ENCODE data around the gene CAPZA2.

CAPZA2 gene

DNA sequence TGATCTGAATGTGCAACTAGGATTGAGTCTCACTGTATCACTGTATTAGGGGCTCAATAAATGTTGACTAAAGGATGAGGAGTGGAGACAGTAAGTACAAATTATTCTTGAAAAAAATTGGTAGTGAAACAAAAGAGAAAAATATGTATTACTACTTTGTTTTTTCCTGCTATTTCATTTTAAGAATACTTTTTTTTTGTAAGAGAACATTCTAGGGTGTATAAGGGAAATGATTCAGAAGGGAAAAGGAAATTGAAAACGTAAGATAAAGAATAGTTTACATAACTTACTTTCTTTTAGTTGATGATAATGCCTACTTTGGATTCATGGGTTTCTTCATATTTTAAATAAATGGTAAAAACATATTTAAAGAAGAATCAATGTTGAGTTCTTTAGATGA is 9.6 kb downstream of the CAPZA2 start:
- TF ChIP-seq, protein P1, sequence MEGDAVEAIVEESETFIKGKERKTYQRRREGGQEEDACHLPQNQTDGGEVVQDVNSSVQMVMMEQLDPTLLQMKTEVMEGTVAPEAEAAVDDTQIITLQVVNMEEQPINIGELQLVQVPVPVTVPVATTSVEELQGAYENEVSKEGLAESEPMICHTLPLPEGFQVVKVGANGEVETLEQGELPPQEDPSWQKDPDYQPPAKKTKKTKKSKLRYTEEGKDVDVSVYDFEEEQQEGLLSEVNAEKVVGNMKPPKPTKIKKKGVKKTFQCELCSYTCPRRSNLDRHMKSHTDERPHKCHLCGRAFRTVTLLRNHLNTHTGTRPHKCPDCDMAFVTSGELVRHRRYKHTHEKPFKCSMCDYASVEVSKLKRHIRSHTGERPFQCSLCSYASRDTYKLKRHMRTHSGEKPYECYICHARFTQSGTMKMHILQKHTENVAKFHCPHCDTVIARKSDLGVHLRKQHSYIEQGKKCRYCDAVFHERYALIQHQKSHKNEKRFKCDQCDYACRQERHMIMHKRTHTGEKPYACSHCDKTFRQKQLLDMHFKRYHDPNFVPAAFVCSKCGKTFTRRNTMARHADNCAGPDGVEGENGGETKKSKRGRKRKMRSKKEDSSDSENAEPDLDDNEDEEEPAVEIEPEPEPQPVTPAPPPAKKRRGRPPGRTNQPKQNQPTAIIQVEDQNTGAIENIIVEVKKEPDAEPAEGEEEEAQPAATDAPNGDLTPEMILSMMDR (IDR thresholded peaks at IDR 0.05; ENCODE audit: control insufficient read depth, insufficient read depth, low read depth, low read length, missing control alignments), result no peak
- no peak for DNase-seq (ENCODE audit: low read depth)
- H3K4me3 ChIP-seq (ENCODE audit: control insufficient read depth, low read depth, low read length), result no peak overlapping the region

DNA sequence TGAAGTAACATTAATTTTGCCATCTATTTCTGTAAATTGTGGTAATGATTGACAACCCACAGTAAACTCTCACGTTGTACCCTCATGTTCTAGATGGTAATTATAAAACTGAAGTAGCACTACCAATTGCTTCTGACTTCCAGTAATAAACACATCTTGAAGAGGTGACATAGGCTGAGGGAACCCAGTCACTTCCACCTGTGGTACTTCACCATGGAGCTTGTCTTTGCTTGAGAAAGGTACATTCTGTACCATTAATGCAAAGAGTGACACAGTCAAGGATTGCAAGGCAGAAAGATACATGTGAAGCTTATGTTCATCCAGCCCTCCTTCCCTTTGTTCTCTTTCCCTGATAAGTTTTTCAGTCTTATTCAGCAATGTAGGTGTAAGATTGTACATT is 11.2 kb downstream of the CAPZA2 start:
- no peak for DNase-seq (ENCODE audit: low read depth)
- TF ChIP-seq, protein P1 (IDR thresholded peaks at IDR 0.05; ENCODE audit: control insufficient read depth, insufficient read depth, low read depth, low read length, missing control alignments), result no peak
- H3K4me3 ChIP-seq (ENCODE audit: control insufficient read depth, low read depth, low read length), result no peak overlapping the region

DNA sequence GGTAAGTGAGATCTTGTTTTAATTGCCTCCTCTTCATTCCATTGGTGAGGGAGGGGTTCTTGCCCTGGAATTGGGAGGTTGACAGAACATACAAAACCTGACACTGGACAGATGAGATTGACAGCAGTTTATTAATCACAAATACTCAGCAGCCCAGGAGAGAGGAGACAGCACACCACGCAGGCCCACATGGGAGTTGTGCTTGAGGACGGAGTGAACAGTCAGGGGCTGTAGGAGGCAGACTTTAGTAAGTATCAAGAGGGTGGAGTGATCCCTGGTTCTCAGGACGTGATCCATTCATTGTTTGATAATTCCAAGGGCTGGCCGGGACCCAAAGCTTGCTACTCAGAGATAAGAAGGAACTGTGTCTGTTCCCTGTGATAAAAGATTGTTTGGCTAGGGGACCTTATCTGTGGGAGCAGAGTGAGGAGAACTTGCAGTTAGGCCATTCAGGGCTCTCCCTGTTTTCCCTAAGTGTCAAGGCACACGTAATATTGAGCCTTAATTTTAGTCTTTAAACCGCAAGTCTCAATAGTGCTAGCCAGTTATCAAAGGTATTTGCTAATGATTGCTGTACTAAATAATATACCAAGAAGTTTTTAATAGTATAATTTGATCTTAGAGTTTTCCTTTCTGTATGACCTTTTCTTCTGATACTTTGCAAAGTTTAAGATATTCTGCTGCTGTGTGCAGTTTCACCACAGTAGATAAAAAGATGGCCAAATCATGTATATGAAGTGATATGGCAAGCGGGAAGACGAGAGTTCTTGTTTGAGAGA is 14.5 kb downstream of the CAPZA2 start:
- no peak overlapping the region for H3K4me3 ChIP-seq (ENCODE audit: control insufficient read depth, low read depth, low read length)
- no peak for DNase-seq (ENCODE audit: low read depth)
- TF ChIP-seq, protein P1 (IDR thresholded peaks at IDR 0.05; ENCODE audit: control insufficient read depth, insufficient read depth, low read depth, low read length, missing control alignments), result no peak

DNA sequence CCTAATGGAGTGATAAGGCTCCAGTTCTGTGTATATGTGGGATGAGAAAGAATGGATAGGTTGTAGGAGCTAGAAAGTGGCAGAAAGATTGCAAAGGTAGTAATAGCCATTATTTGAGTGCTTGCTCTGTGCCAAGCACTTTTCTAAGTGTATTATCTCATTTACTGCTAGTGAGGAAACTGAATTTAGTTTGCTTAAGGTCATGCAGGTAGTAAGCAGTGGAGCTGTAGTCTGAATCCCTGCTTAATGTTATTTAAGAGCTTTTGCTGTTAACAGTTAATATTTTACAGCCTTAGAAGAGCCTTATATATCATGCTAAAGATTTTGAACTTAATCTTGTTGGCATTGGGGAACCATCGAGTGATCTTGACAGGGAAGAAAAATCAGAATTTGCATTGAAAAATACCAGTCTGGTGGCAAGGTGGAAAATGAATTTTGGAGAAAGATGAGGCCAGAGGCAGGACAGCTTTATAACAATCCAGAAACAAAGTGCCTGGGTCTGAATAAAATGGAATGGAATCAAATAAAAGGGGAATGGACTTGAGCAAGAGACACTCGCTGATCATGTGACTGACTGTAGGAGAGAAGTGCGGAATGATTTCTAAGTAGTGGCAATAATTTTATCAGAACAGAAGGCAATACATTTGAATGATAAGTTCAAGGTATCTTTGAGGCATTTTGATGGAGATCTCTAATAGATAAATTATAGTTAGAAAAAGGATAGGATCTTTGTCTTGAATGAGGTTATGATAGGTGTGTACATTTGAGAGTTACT is 15.2 kb downstream of the CAPZA2 start:
- TF ChIP-seq, protein P1 (IDR thresholded peaks at IDR 0.05; ENCODE audit: control insufficient read depth, insufficient read depth, low read depth, low read length, missing control alignments), result no peak
- no peak overlapping the region for H3K4me3 ChIP-seq (ENCODE audit: control insufficient read depth, low read depth, low read length)
- DNase-seq (ENCODE audit: low read depth), result no peak

DNA sequence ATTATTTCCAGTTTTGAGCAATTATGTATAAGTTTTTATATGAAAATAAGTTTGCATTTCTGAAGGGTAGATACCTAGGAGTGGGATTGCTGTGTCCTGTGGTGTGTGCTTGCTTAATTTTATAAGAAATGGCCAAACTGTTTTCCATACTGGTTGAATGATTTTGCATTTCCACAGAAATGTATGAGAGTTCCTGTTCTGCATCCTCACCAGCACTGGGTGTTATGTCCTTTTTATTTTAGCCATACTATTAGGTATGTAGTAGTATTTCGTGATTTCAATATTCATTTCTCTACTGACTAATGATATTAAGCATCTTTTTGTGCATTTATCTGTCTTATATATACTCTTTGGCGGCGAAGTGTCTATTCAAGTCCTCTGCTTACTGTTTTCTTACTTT is 22.3 kb downstream of the CAPZA2 start:
- TF ChIP-seq, protein P1 (IDR thresholded peaks at IDR 0.05; ENCODE audit: control insufficient read depth, insufficient read depth, low read depth, low read length, missing control alignments), result no peak
- no peak for DNase-seq (ENCODE audit: low read depth)
- H3K4me3 ChIP-seq (ENCODE audit: control insufficient read depth, low read depth, low read length), result no peak overlapping the region

DNA sequence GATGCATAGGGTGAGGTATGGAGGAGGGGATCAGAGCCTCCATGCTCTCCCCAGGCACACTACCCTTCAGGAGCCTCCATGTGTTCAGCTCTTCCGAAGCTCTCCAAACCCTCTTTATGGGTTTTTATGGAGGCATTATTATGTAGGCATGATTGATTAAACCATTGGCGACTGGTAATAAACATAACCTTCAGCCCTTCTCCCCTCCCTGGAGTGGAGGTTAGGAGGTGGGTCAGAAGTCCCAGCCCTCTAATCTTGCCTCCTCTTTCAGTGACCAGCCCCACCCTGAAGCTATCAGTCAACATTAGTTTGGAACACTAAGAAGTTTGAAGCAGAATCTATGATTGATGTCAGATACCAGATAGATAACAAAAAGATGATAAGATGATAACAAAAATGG is 23.3 kb downstream of the CAPZA2 start:
- TF ChIP-seq, protein P1 (IDR thresholded peaks at IDR 0.05; ENCODE audit: control insufficient read depth, insufficient read depth, low read depth, low read length, missing control alignments), result no peak
- DNase-seq (ENCODE audit: low read depth), result no peak
- H3K4me3 ChIP-seq (ENCODE audit: control insufficient read depth, low read depth, low read length), result no peak overlapping the region

Data from AG09309 (cell line).